Chondrocyte (in vitro differentiated cells): ENCODE data around the gene CCDC88C. TPM values are rescaled to one million over a fixed set of nuclear protein-coding genes. Genes with fewer than 3 reads are reported as not detected.

Experiments used
- DNase-seq: peaks from one replicate; pipeline ENCODE4 v3.0.0; 2021; ENCODE audit warnings: mixed read lengths, low spot score
- H3K27ac Mint-ChIP-seq: one replicate; pipeline ENCODE4 v1.8.0; 2021; ENCODE audit warnings: mild to moderate bottlenecking, moderate library complexity, mixed read lengths; ENCODE audit not compliant: unreplicated experiment
- H3K27me3 Mint-ChIP-seq: 2 replicates; pipeline ENCODE4 v1.8.0; 2021; ENCODE audit warnings: low read depth, mixed read lengths
- H3K36me3 Mint-ChIP-seq: 2 replicates; pipeline ENCODE4 v1.8.0; 2021; ENCODE audit warnings: low read depth, mixed read lengths
- H3K4me1 Mint-ChIP-seq: 2 replicates; pipeline ENCODE4 v1.8.0; 2021; ENCODE audit warnings: low read depth, mild to moderate bottlenecking, mixed read lengths
- H3K4me3 Mint-ChIP-seq: one replicate; pipeline ENCODE4 v1.8.0; 2021; ENCODE audit warnings: mild to moderate bottlenecking, moderate library complexity, mixed read lengths; ENCODE audit not compliant: unreplicated experiment
- H3K9me3 Mint-ChIP-seq: 2 replicates; pipeline ENCODE4 v1.8.0; 2021; ENCODE audit warnings: low read depth, mixed read lengths
- total RNA-seq: library from RNA; stranded (reverse); gene quantifications from 3 replicates; pipeline ENCODE4 v1.2.1, GENCODE V29; 2021
- TF ChIP-seq, protein P1 (sequence below): fragments of 200-600 bp; sonication (generic); IDR thresholded peaks from 2 replicates; pipeline ENCODE4 v1.5.0; 2021; ENCODE audit warnings: antibody characterized with exemption, mild to moderate bottlenecking, moderate library complexity

CCDC88C gene
- total RNA-seq, 1 donor from 2014 or later = 2.3 TPM

DNA sequence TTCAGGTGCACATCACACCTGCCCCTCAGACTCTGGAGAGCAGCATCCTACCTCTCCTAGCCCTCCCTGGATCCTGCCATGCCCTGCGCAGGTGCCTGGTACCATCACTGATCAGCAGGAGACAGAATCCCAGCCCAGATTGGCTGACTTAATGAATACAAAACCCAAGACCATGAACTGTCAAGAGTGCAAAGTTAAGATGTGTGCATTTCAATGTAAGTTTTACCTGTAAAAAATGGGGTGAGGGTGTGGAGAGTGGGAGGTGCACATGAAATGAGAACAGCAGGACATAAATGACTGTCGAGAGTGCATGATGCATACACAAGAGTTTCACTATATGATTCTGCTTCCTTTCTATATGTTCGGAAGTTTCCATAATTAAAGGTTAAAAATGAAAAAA lies 115.2 kb downstream of the CCDC88C start:
- peaks cover 2% of the 10 kb centered on the region for H3K27me3 Mint-ChIP-seq
- H3K27ac Mint-ChIP-seq = no peak overlapping the region
- TF ChIP-seq, protein P1, sequence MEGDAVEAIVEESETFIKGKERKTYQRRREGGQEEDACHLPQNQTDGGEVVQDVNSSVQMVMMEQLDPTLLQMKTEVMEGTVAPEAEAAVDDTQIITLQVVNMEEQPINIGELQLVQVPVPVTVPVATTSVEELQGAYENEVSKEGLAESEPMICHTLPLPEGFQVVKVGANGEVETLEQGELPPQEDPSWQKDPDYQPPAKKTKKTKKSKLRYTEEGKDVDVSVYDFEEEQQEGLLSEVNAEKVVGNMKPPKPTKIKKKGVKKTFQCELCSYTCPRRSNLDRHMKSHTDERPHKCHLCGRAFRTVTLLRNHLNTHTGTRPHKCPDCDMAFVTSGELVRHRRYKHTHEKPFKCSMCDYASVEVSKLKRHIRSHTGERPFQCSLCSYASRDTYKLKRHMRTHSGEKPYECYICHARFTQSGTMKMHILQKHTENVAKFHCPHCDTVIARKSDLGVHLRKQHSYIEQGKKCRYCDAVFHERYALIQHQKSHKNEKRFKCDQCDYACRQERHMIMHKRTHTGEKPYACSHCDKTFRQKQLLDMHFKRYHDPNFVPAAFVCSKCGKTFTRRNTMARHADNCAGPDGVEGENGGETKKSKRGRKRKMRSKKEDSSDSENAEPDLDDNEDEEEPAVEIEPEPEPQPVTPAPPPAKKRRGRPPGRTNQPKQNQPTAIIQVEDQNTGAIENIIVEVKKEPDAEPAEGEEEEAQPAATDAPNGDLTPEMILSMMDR = no peak
- H3K9me3 Mint-ChIP-seq = no peaks in the 10 kb centered on the region
- H3K36me3 Mint-ChIP-seq = no peaks in the 10 kb centered on the region
- no peaks in the 10 kb centered on the region for H3K4me1 Mint-ChIP-seq
- DNase-seq = no peak
- H3K4me3 Mint-ChIP-seq = no peak overlapping the region

GRCh38 chr14:91300957-91301356 lies 116.7 kb downstream of the CCDC88C start:
- Mint-ChIP-seq H3K27ac (no peak overlapping the region), H3K4me3 (no peak overlapping the region), H3K27me3 (peaks cover 2% of the 10 kb centered on the region), H3K9me3 (no peaks in the 10 kb centered on the region), H3K4me1 (no peaks in the 10 kb centered on the region), H3K36me3 (no peaks in the 10 kb centered on the region)
- TF ChIP-seq, protein P1 = no peak
- no peak for DNase-seq

- no peak overlapping the region for H3K27ac Mint-ChIP-seq
- no peak for DNase-seq
- H3K4me3 Mint-ChIP-seq = no peak overlapping the region
- peaks cover 2% of the 10 kb centered on the region for H3K27me3 Mint-ChIP-seq
- H3K4me1 Mint-ChIP-seq = no peaks in the 10 kb centered on the region
- TF ChIP-seq, protein P1 = no peak
- H3K9me3 Mint-ChIP-seq = no peaks in the 10 kb centered on the region
- no peaks in the 10 kb centered on the region for H3K36me3 Mint-ChIP-seq
Observed at GRCh38 chr14:91300283-91300895, 117.2 kb downstream of the CCDC88C start.

- DNase-seq = no peak
- Mint-ChIP-seq H3K27me3 (peaks cover 2% of the 10 kb centered on the region), H3K4me3 (no peak overlapping the region), H3K36me3 (no peaks in the 10 kb centered on the region), H3K27ac (no peak overlapping the region), H3K4me1 (no peaks in the 10 kb centered on the region), H3K9me3 (no peaks in the 10 kb centered on the region)
- TF ChIP-seq, protein P1 = no peak
Observed at GRCh38 chr14:91299121-91300115, 118.2 kb downstream of the CCDC88C start.

GRCh38 chr14:91298576-91298975 lies 119.0 kb downstream of the CCDC88C start:
- Mint-ChIP-seq H3K9me3 (no peaks in the 10 kb centered on the region), H3K36me3 (no peaks in the 10 kb centered on the region), H3K27ac (no peak overlapping the region), H3K4me1 (no peaks in the 10 kb centered on the region), H3K4me3 (no peak overlapping the region), H3K27me3 (peaks cover 3% of the 10 kb centered on the region)
- DNase-seq = no peak
- TF ChIP-seq, protein P1 = no peak
